Neural crest cell (in vitro differentiated cells): ENCODE data around the gene DNTT. TPM values are rescaled to one million over a fixed set of nuclear protein-coding genes. Genes with fewer than 3 reads are reported as not detected.

Source experiments
- DNase-seq: peaks from one replicate; pipeline ENCODE4 v3.0.0; 2021; ENCODE audit warnings: low read depth, mixed read lengths, low spot score
- H3K27ac Mint-ChIP-seq: one replicate; pipeline ENCODE4 v1.8.0; 2021; ENCODE audit warnings: mild to moderate bottlenecking, mixed read lengths; ENCODE audit not compliant: unreplicated experiment
- H3K27me3 Mint-ChIP-seq: 2 replicates; pipeline ENCODE4 v1.8.0; 2021; ENCODE audit warnings: low read depth, mild to moderate bottlenecking, mixed read lengths
- H3K36me3 Mint-ChIP-seq: 2 replicates; pipeline ENCODE4 v1.8.0; 2021; ENCODE audit warnings: low read depth, mild to moderate bottlenecking, mixed read lengths
- H3K4me1 Mint-ChIP-seq: 2 replicates; pipeline ENCODE4 v1.8.0; 2021; ENCODE audit warnings: mixed read lengths
- H3K4me3 Mint-ChIP-seq: one replicate; pipeline ENCODE4 v1.8.0; 2021; ENCODE audit warnings: mild to moderate bottlenecking, mixed read lengths
- H3K9me3 Mint-ChIP-seq: 2 replicates; pipeline ENCODE4 v1.8.0; 2021; ENCODE audit warnings: mixed read lengths
- total RNA-seq: library from RNA; stranded (reverse); gene quantifications from 2 replicates; pipeline ENCODE4 v1.2.1, GENCODE V29; 2021
- TF ChIP-seq, protein P1 (sequence below): fragments of 200-600 bp; sonication (generic); conservative IDR thresholded peaks from 2 replicates; pipeline ENCODE4 v1.5.0; 2021; ENCODE audit warnings: antibody characterized with exemption, mild to moderate bottlenecking

The DNTT gene
- total RNA-seq, 1 donor from 2014 or later: not detected

- Mint-ChIP-seq H3K27ac (no peak overlapping the region), H3K36me3 (no peaks in the 10 kb centered on the region), H3K4me3 (no peak overlapping the region), H3K4me1 (no peaks in the 10 kb centered on the region), H3K27me3 (peaks cover 10% of the 10 kb centered on the region), H3K9me3 (peaks cover 2% of the 10 kb centered on the region)
- no peak for DNase-seq
- TF ChIP-seq, protein P1, sequence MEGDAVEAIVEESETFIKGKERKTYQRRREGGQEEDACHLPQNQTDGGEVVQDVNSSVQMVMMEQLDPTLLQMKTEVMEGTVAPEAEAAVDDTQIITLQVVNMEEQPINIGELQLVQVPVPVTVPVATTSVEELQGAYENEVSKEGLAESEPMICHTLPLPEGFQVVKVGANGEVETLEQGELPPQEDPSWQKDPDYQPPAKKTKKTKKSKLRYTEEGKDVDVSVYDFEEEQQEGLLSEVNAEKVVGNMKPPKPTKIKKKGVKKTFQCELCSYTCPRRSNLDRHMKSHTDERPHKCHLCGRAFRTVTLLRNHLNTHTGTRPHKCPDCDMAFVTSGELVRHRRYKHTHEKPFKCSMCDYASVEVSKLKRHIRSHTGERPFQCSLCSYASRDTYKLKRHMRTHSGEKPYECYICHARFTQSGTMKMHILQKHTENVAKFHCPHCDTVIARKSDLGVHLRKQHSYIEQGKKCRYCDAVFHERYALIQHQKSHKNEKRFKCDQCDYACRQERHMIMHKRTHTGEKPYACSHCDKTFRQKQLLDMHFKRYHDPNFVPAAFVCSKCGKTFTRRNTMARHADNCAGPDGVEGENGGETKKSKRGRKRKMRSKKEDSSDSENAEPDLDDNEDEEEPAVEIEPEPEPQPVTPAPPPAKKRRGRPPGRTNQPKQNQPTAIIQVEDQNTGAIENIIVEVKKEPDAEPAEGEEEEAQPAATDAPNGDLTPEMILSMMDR: no peak
Observed at GRCh38 chr10:96352027-96352426, 47.8 kb downstream of the DNTT start.

DNA sequence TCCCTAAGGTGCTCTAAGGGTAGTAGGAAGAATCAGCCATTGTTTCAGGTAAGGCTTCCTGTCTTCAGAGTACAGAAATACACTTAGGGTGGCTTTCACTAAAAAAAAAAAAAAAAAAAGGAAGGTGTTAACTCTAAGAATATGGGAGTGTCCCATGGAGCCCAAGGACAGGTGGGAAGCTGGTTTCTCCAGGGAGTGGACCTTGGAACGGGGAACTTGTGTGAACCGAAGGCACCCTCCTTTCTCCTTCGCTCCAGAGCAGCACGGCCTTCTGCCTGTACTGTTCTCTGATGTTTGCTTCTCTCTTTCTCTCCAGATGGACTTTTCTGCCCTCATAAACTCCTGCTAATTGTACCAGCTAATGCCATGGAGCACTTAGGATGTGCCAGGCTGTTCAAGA is 48.3 kb downstream of the DNTT start:
- peaks cover 10% of the 10 kb centered on the region for H3K27me3 Mint-ChIP-seq
- no peak for DNase-seq
- H3K36me3 Mint-ChIP-seq: no peaks in the 10 kb centered on the region
- peaks cover 2% of the 10 kb centered on the region for H3K9me3 Mint-ChIP-seq
- H3K4me3 Mint-ChIP-seq: no peak overlapping the region
- TF ChIP-seq, protein P1: no peak
- H3K27ac Mint-ChIP-seq: no peak overlapping the region
- H3K4me1 Mint-ChIP-seq: no peaks in the 10 kb centered on the region

DNA sequence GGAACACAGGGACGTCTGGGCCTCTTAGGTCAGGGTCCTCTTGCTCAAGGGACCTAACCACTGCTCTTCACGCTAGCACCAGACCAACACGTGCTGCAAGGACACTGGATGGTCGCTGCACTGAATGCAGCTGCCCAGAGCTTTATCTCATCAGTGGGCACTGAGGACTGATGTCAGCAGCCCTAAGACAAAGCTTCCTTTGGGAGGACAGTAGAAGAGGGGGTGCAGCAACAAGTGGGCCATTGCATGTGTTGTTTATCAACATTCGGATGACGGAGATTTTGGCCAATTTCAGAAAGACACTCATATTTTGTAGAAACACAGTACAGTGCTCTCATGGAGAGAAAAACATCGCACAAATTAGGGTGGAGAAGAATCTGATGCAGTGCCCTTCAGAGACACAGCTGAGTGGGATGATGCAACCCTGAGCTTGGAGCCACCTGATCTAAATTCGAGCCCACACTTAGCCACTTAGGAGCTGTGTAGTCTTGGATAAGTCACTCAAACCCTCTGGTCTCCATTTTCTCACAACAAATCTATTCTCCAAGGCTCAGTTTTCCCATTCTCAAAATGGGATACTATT is 52.9 kb downstream of the DNTT start:
- TF ChIP-seq, protein P1: no peak
- Mint-ChIP-seq H3K27ac (no peak overlapping the region), H3K4me1 (no peaks in the 10 kb centered on the region), H3K36me3 (no peaks in the 10 kb centered on the region), H3K4me3 (no peak overlapping the region), H3K27me3 (peaks cover 8% of the 10 kb centered on the region), H3K9me3 (no peaks in the 10 kb centered on the region)
- no peak for DNase-seq

DNA sequence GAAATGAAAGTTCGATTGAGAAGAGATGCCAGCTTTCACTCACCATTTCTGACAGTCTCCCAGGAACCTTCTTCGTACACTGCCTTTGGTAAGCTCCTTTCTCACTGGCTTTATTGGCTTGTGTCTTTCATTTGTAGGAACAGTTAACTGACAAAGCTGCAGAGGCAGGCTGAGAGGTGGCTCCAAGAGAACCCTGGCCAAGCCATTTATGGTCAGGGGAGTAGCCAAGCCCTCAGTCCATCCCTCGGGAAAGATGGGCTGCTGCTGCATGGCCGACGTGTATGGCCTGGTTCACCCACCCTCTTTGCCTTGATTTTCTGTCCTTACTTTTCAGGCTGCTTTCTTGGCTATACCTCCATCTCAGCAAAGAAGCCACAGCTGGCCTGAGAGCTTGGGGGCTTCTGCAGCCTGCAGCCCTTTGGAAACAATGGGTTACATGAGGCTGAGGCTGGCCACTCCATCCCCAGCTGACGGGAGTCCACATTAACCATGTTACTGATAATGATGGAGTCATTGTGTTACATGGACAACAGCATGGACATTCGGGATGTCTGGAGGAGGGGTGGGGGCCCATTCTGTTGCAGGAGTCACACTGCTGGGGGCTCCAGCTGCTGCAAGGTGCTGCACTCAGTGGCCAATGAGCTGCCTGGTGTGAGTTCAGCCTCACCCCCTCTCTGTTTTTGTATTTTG is 54.8 kb downstream of the DNTT start, which contains the start of gene OPALIN:
OPALIN (minus strand) TSS at position 152 of the 690 bp plus-strand sequence; CDS start at position 46, 106 bp downstream.
- DNase-seq: no peak
- no peak within 1 kb of the TSS for H3K4me3 Mint-ChIP-seq
- H3K4me1 Mint-ChIP-seq: no peaks in the 10 kb centered on the region
- TF ChIP-seq, protein P1: no peak
- no peak within 1 kb of the TSS for H3K27ac Mint-ChIP-seq
- no peaks in the 10 kb centered on the region for H3K9me3 Mint-ChIP-seq
- no peaks in the 10 kb centered on the region for H3K36me3 Mint-ChIP-seq
- H3K27me3 Mint-ChIP-seq: peaks cover 8% of the 10 kb centered on the region

DNA sequence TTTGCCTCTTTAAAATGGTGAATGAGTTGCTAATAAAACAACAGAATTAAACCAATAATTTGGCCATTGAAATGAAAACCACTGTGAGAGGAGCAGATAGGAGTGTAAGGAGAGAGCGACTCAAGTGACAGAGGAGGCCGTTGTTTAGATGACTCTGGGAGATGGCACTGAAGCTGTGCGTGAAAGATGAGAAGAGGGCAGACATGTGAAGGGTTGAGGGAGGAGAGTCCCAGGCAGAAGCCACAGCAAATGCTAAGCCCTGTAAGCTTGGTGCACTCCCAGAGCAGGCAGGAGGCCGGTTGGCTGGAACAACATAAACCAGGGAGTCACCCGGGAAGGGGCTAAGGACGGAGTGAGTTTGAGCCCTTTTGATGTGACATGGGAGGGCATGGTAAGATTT is 55.4 kb downstream of the DNTT start:
- H3K4me1 Mint-ChIP-seq: no peaks in the 10 kb centered on the region
- no peak overlapping the region for H3K4me3 Mint-ChIP-seq
- TF ChIP-seq, protein P1: no peak
- H3K9me3 Mint-ChIP-seq: no peaks in the 10 kb centered on the region
- no peak for DNase-seq
- H3K27me3 Mint-ChIP-seq: peaks cover 8% of the 10 kb centered on the region
- H3K27ac Mint-ChIP-seq: no peak overlapping the region
- no peaks in the 10 kb centered on the region for H3K36me3 Mint-ChIP-seq
